T-helper 1 cell treated with Interleukin-12 subunit alpha and Interleukin-12 subunit beta and Interleukin-4 antibody, amounts not matched to agents 30 μg/mL and 1 μg/mL, for 36 hours (primary cell): ENCODE measurements around the gene MATCAP1.

Source experiments
- H3K27ac Mint-ChIP-seq: one replicate; pipeline ENCODE4 v1.8.0; 2021; ENCODE audit warnings: mild to moderate bottlenecking, mixed read lengths
- H3K27me3 Mint-ChIP-seq: one replicate; pipeline ENCODE4 v1.8.0; 2021; ENCODE audit warnings: low read depth, mixed read lengths
- H3K36me3 Mint-ChIP-seq: one replicate; pipeline ENCODE4 v1.8.0; 2021; ENCODE audit warnings: low read depth, mixed read lengths
- H3K4me1 Mint-ChIP-seq: one replicate; pipeline ENCODE4 v1.8.0; 2021; ENCODE audit warnings: low read depth, mixed read lengths
- H3K4me3 Mint-ChIP-seq: one replicate; pipeline ENCODE4 v1.8.0; 2021; ENCODE audit warnings: mild to moderate bottlenecking, moderate library complexity, mixed read lengths
- H3K9me3 Mint-ChIP-seq: one replicate; pipeline ENCODE4 v1.8.0; 2021; ENCODE audit warnings: mixed read lengths

Gene MATCAP1

DNA sequence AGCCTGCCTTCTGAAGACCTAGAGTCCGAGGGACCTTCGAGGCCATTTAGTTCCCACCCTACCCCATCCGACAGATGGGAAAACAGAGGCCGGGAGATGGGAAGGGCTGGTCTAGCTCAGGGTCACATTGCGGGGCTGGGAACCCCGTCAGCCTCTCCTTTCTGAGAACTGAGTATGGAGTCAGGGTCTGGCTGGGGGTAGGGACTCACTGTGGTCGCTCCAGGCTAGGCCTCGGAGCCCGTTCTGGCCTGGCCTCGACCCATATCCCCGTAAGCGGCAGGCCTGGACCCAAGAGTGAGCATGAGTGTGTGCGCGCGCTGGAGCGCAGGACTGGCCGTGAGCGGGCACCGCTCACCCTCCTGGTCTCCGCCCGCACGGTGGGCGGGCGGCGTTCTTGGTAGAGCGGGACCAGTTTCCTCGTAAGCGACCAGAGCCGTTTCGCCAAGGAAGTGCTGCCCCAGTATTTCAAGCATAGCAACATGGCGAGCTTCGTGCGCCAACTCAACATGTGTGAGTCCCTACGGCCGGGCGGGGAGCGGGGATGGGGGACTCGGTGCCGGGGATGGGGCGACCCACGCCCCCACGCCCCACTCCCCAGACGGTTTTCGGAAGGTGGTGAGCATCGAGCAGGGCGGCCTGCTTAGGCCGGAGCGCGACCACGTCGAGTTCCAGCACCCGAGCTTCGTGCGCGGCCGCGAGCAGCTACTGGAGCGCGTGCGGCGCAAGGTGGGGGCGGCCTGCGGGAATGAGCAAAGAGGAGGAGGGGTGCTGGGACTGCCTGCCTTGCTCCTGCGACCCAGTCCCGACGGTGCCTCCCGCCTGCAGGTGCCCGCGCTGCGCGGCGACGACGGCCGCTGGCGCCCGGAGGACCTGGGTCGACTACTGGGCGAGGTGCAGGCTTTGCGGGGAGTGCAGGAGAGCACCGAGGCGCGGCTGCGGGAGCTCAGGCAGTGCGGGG lies 18.4 kb downstream of the MATCAP1 start:
- Mint-ChIP-seq H3K27me3 (peaks cover 19% of the 10 kb centered on the region), H3K36me3 (peaks cover 22% of the 10 kb centered on the region), H3K4me1 (peaks cover 45% of the 10 kb centered on the region), H3K9me3 (no peaks in the 10 kb centered on the region), H3K4me3 (peak overlapping the region; percentile 51), H3K27ac (peak overlapping the region; percentile 41)

GRCh38 chr16:67164599-67165061 lies 19.1 kb downstream of the MATCAP1 start, which contains the start of gene HSF4:
Gene HSF4 (plus strand): TSS chr16:67164745. CDS start chr16:67164812, 67 bp downstream.
- Mint-ChIP-seq H3K9me3 (no peaks in the 10 kb centered on the region), H3K36me3 (peaks cover 22% of the 10 kb centered on the region), H3K27ac (peak within 1 kb of the TSS; percentile 41), H3K4me1 (peaks cover 39% of the 10 kb centered on the region), H3K27me3 (peaks cover 19% of the 10 kb centered on the region), H3K4me3 (peak within 1 kb of the TSS; percentile 68)

DNA sequence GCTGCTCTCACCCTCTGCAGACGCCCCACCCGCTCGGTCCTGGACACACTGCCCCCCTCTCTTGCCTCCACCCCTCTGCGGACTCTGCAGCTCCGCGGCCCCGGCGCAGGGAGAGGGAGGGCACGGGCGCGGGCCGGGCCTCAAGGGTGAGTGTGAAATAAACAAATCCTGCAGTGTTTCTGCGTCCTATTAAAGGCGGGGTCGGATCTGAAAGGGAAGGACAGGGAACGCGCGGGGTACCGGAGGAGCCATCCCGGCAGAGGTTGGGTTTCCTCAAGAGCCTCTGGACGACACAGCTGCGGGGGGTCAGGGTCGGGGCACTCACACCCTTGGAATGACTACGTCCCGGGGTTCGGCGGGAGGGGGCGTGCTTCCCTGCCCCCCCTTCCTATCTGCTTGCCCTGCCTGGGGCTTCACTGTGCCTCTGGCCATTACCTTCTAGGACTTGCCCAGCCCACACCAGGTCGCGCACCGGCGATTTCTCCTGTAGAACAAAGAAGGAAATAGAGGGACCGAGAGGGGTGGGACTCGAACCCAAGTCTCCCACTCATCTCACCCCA lies 19.7 kb downstream of the MATCAP1 start:
- Mint-ChIP-seq H3K4me1 (peaks cover 37% of the 10 kb centered on the region), H3K4me3 (peak overlapping the region; percentile 68), H3K27me3 (peaks cover 19% of the 10 kb centered on the region), H3K27ac (peak overlapping the region; percentile 41), H3K36me3 (peaks cover 22% of the 10 kb centered on the region), H3K9me3 (no peaks in the 10 kb centered on the region)

DNA sequence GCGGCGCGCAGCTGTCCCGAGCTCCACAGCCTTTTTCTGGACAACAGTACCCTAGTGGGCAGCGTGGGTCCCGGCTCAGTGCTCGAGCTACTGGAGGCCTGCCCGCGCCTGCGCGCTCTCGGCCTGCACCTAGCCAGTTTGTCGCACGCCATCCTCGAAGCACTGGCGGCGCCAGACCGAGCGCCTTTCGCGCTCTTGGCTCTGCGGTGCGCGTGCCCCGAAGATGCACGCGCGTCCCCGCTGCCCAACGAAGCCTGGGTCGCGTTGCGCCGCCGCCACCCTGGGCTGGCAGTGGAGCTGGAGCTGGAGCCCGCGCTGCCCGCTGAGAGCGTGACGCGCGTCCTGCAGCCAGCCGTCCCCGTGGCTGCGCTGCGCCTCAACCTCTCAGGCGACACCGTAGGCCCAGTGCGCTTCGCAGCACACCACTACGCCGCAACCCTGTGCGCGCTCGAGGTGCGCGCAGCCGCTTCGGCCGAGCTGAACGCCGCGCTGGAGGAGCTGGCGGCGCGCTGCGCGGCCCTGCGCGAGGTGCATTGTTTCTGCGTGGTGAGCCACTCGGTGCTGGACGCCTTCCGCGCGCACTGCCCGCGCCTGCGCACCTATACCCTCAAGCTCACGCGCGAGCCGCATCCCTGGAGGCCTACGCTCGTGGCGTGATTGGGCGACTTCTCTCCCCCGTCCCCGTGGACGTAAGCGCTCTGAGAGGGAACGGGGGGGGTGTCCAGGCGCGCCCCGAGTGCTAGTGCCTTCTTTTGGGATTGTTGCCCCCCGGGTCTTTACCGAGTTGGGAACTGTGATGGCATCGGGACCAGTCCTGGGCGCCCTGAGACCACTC lies 20.4 kb downstream of the MATCAP1 start:
- Mint-ChIP-seq H3K27ac (peak overlapping the region; percentile 41), H3K4me1 (peaks cover 39% of the 10 kb centered on the region), H3K9me3 (no peaks in the 10 kb centered on the region), H3K4me3 (peak overlapping the region; percentile 68), H3K27me3 (peaks cover 19% of the 10 kb centered on the region), H3K36me3 (peaks cover 26% of the 10 kb centered on the region)

GRCh38 chr16:67162506-67163163 lies 21.1 kb downstream of the MATCAP1 start:
- peaks cover 29% of the 10 kb centered on the region for H3K36me3 Mint-ChIP-seq
- peak overlapping the region; percentile 50 for H3K27ac Mint-ChIP-seq
- peaks cover 19% of the 10 kb centered on the region for H3K27me3 Mint-ChIP-seq
- no peaks in the 10 kb centered on the region for H3K9me3 Mint-ChIP-seq
- peak overlapping the region; percentile 68 for H3K4me3 Mint-ChIP-seq
- H3K4me1 Mint-ChIP-seq = peaks cover 44% of the 10 kb centered on the region

GRCh38 chr16:67161595-67162058 lies 22.1 kb downstream of the MATCAP1 start:
- H3K4me1 Mint-ChIP-seq = peaks cover 46% of the 10 kb centered on the region
- H3K27ac Mint-ChIP-seq = no peak overlapping the region
- peaks cover 30% of the 10 kb centered on the region for H3K36me3 Mint-ChIP-seq
- H3K4me3 Mint-ChIP-seq = peak overlapping the region; percentile 56
- H3K9me3 Mint-ChIP-seq = no peaks in the 10 kb centered on the region
- peaks cover 16% of the 10 kb centered on the region for H3K27me3 Mint-ChIP-seq

DNA sequence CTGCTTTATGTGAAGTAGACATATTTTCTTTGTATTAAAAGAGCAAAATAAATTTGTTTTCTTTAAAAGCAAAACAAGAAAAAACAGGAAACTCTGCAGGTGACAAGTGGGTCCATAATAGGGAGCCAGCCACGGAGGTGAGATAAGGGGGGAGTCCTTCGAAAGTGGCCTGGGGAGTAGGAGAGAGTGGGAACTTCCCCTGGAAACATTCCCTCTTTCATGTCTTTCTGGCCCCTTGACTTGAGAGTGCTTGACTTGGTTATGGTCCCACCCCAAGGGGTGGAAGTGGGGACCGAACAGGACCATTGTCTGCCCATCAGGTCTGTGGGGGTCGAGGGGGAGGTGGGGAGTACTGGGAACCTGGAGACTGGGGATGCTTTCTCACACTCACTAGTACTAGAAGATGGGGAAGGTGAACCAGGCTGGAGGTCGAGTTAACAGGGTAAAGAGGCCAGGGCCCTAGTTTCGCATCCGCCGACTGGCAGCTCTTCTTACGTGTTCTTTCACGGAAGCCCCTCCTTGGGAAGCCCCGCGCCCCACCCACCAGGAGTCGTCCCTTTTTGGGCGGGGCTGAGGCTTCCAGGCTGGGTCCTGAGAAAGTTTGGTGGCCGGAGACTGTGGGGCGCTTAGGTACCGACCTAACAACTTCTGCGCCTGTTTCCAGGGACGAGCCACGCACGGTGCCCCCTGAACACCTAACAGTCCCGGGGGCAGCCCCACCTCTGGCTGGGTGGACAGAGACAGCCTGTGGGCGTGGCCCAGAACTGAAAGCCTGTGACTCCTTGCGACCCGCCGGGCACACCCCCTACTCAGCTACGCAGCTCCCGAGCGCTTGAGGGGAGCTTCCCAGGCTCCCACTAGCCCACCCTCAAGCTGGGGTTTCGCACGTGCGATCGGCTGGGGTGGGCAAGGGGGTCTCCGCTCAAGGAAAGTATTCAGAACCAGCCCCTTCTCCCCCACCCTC lies 24.8 kb downstream of the MATCAP1 start:
- H3K27ac Mint-ChIP-seq = peak overlapping the region; percentile 99
- no peaks in the 10 kb centered on the region for H3K9me3 Mint-ChIP-seq
- peaks cover 48% of the 10 kb centered on the region for H3K4me1 Mint-ChIP-seq
- no peaks in the 10 kb centered on the region for H3K27me3 Mint-ChIP-seq
- peaks cover 33% of the 10 kb centered on the region for H3K36me3 Mint-ChIP-seq
- peak overlapping the region; percentile 91 for H3K4me3 Mint-ChIP-seq

DNA sequence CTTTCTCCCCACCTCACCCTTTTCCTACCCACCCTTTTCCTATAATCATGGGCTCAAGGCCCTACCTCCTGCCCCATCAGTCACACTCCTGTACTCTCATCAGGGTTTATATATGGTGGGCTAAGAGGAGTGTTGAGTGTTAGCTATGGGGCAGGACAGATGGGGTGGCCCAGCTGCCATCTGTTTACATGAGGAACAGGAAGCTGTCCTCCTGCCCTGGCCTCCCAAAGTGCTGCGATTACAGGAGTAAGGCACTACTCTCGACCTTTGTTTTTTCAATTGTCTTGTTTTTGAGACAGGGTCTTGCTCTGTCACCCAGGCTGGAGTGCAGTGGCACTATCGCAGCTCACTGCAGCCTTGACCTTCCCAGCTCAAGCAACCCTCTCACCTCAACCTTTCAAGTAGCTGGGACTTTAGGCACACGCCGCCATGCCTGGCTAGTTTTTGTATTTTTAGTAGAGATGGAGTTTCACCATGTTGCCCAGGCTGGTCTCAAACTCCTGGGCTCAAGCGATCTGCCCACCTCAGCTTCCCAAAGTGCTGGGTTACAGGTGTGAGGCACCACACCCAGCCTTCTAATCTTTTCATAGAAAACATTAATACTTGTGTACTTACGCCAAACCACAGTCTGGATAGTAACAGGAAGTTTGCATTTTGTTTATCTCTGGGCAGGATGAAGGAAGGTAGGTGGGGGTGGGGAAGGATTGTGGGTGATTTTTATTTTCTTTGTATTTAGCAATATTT lies 25.7 kb downstream of the MATCAP1 start:
- Mint-ChIP-seq H3K4me1 (peaks cover 54% of the 10 kb centered on the region), H3K9me3 (no peaks in the 10 kb centered on the region), H3K27me3 (no peaks in the 10 kb centered on the region), H3K36me3 (peaks cover 39% of the 10 kb centered on the region), H3K4me3 (peak overlapping the region; percentile 91), H3K27ac (peak overlapping the region; percentile 99)

GRCh38 chr16:67157106-67157748 lies 26.5 kb downstream of the MATCAP1 start:
- Mint-ChIP-seq H3K27ac (peak overlapping the region; percentile 99), H3K4me1 (peaks cover 56% of the 10 kb centered on the region), H3K9me3 (no peaks in the 10 kb centered on the region), H3K36me3 (peaks cover 44% of the 10 kb centered on the region), H3K4me3 (peak overlapping the region; percentile 91), H3K27me3 (no peaks in the 10 kb centered on the region)

DNA sequence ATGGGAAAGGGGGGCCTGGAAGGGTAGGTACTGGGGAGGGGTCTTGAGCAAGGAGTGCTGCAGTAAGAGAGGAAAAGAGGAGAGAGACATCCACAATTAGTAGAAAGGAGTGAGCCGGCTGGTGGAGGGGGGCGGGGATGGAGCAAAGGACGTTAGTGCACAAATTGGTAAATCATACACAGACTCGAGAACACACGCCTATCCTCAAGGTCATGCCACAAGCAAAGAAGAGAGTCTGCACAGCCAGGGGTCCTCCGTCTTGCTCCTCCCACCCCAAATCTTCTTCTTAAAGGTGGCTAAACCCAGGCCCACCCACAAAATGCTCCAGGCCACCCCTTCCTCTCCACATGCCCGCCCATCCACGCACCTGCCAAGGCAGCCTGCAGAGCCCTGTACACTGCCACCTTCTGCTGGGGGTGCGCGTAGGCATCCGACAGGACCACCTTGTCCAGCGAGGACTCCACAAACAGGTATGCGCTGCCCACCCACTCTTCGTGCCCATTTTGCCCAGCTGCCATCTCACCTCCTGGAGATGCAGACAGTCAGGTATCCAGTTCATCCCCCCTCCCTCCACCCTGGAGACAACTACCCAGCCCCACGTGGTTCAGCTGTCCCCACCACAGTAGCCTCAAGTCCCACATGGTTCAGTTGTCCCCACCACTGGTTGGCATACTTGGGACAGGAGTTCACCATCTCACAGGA lies 27.5 kb downstream of the MATCAP1 start:
- peaks cover 42% of the 10 kb centered on the region for H3K36me3 Mint-ChIP-seq
- peak overlapping the region; percentile 59 for H3K4me3 Mint-ChIP-seq

GRCh38 chr16:67155295-67156142 lies 28.2 kb downstream of the MATCAP1 start:
- H3K4me3 Mint-ChIP-seq = peak overlapping the region; percentile 78
- peaks cover 55% of the 10 kb centered on the region for H3K4me1 Mint-ChIP-seq
- peak overlapping the region; percentile 99 for H3K27ac Mint-ChIP-seq

More for the DNA sequence above, 27.5 kb downstream of the MATCAP1 start:
- Mint-ChIP-seq H3K27me3 (no peaks in the 10 kb centered on the region), H3K4me1 (peaks cover 56% of the 10 kb centered on the region), H3K27ac (peak overlapping the region; percentile 99), H3K9me3 (no peaks in the 10 kb centered on the region)

More at GRCh38 chr16:67155295-67156142, 28.2 kb downstream of the MATCAP1 start:
- H3K9me3 Mint-ChIP-seq = no peaks in the 10 kb centered on the region
- peaks cover 39% of the 10 kb centered on the region for H3K36me3 Mint-ChIP-seq
- no peaks in the 10 kb centered on the region for H3K27me3 Mint-ChIP-seq
